GM21737 (cell line): ENCODE results near the gene MYL6.
"Not testable (repeated sequence)": the region's sequence is repeated elsewhere in the genome, so short reads cannot be mapped to it uniquely, and the experiment has no call there.

Experiments
- ATAC-seq: cut with Tn5 transposase; IDR thresholded peaks from one replicate; pipeline ENCODE4 v1.9.1; 2021; ENCODE audit warnings: mild to moderate bottlenecking, moderate library complexity; ENCODE audit not compliant: unreplicated experiment

The MYL6 gene

DNA sequence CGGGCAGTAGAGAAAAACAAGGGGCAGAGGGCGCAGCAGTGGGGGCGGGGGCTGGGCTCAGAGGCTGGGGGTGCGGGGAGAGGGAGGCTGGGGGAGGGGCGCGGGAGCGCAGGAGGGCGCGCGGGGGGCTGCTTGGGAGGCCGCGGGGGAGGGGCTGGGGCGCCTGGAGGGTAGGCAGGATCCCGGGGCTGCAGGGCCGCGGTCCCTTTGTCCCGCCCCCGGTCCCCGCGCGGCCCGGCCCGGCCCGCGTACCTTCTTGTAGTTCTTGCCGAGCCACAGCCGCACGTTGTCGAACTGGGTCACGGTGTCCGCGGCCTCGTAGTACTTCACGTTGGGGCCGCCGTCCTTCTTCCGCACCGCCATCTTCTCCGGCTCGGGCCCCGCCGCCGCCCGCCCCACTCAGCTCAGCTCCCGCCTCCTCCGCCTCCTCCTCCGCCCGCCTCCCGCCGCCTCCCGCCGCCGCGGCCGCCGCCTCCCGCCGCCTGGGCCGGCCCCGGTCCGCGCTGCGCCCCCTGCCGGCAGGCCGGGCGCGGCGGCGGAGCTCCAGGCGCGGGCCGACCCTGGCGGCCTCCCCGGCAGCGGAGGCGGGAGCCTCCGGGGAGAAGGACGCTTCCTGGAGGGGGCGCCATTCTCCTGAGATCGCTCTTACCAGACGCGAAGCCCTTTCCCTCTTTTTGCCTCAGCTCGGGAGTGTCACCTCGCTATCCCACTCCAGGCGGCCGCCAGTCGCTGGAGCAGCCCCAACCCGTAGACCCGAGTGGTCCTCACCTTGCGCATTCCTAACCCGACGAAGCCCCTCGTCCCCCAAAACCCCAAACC, 31.1 kb downstream of the MYL6 start, which contains the start of gene SMARCC2:
SMARCC2 (minus strand) TSS at position 385 of the 819 bp plus-strand sequence; CDS start at position 363, 22 bp downstream.
- peak; percentile 67 for ATAC-seq

DNA sequence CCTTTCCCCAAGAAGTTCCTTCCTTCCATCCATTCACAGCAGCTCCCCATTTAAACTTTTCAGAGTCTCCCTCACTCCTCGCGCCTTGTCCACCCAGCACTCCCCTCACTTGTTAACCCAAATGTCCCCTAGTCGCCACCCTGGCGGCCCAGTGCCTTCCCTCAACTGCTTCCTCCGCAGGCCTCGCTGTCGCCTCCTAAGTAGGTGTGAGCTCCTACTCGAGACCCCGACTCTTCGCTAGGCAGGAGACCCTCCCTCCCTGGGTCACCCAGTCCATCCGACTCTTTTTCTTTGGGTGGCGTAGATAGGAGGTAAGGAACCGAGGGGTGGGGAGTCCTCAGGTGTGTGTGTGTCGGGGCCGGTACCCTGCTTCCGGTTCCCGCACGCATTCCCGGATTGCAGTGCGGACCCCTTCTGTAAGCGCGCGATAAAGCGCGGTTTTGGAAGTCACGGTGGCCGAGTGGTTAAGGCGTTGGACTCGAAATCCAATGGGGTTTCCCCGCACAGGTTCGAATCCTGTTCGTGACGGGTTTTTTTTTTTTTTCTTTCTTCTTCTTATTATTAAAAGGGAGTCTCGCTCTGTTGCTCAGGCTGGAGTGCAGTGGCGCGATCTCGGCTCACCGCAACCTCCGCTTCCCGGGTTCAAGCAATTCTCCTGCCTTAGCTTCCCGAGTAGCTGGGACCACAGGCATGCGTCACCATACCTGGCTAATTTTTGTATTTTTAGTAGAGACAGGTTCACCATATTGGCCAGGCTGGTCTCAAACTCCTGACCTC, 31.9 kb downstream of the MYL6 start:
- peak; percentile 24 for ATAC-seq

DNA sequence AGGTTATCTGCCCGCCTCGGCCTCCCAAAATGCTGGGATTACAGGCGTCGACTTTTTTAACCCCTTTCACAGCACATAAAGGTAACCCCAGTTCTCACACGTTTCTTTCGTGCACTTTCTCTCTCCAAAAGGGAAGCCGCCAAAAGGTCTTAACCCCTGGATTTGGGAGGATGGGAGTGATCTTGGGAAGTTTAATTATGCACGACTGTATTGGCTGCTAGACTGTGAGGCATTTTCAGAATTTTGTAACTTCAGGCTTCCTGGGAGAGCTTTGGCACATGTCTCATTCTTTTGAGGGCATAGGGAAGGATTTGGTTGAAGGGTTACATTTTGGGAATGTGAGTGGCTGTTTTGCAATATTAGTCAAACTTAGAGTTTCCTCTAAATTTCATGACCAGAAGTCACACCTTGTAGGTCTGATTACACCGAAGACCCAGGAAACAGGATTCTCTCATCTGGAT, 32.6 kb downstream of the MYL6 start:
- no peak for ATAC-seq

DNA sequence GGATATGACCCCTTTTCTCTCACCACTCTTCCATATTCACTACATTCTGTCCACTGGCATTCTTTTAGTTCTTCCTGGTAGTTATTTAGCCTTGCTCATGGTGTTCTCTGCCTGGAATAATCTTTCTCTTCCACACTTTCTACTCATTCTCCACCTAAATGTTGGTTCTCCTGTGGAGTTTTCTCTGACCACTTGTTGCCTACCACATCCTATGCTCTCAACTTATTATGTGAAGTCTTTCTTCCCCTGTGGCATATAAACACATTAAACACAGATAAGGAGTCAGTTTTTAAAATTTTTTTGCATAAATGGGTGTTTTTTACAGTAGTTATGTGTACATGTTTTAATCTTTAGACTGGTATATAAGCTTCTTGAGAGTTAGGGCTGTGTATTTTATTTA, 34.4 kb downstream of the MYL6 start:
- ATAC-seq = no peak

DNA sequence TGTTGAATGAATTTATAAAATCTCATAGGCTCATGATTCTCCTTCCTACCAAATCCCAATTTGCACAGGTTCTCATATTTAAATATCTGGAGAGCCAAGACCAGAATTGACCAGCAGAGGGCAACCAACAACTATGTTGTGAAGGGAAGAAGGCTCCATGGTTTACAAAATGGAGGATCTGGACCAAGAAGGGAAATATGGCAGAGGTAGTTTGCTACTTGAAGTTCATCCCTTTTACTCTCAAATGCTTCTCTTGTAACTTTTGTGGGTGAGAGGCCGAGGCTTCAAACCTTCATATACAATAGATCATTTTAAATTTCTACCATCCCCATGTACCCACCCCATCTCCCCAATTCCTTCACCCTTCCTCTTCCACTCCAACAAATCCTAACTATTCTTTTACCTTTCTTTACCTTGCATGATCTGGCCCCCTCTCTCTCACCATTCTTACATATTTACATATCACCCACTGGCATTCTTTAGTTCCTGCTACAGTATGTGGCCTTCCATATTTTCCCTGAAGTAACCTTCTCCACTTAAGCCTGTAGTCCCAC, 34.9 kb downstream of the MYL6 start:
- no peak for ATAC-seq

DNA sequence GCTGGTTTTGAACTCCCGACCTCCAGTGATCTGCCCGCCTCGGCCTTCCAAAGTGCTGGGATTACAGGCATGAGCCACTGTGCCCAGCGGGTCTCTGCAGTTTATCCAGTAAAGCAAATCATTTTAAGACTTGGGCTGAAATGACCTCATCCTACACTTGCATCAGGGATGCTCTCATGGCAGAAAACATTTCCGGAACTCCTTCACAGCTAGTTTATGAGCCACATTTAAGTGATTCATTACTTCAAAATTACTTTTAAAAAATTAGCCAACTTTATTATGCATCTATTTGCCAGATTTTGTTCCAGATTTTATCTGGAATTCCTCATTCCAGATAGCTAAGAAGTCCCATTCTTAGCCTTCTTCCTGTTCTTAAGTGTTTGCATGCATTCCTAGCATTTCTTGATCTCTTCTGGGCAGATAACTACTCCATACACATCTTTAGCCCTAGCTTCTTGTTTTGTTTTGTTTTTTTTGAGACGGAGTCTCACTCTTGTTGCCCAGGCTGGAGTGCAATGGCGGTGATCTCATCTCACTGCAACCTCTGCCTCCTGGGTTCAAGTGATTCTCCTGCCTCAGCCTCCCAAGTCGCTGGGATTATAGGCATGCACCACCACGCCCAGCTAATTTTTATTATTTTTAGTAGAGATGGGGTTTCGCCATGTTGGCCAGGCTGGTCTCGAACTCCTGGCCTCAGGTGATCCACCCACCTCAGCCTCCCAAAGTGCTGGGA, 38.8 kb downstream of the MYL6 start:
- ATAC-seq = not testable (repeated sequence)

DNA sequence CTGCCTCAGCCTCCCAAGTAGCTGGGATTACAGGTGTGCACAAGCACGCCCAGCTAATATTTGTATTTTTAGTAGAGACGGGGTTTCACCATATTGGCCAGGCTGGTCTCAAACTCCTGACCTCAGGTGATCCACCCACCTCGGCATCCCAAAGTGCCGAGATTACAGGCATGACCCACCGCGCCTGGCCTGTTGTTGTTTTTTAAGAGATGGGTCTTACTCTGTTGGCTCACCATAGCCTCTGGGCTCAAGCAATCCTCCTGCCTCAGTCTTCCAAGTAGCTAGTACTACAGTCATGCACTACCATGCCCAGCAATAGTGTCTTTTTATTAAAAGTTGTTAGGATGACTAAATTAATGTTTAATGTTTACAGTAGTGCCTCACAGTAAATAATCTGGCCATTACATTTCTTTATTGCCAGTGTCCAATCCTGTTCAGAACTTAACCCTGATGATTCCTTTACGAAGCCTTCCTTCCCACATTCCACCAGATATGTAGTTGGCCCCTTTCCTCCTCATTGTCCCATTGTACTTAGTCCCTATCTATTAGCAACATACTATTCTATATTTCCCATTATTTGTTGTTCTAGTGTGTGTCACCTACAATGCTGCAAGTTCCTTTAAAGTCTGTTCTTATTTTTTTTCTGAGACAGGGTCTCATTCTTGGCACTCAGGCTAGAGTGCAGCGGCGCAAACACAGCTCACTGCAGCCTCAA, 39.9 kb downstream of the MYL6 start:
- ATAC-seq = no peak

DNA sequence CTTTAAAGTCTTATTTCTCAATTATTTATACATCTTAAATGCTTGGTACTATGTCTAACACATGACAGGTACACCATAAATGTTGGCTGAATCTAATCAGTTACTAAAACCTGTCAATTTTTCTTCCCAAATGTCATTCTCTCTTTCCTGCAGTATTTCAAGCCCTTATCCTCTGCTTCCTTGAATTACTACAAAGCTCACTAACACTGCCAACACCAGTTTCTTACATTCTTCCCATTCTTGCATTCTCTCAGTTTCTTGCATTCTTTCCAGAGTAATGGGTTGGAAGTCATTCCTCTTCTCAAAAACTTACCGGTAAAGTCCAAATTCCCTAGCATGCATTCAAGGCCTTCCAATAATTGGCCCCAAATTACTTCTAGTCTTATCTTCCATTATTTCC, 40.7 kb downstream of the MYL6 start:
- ATAC-seq = no peak

DNA sequence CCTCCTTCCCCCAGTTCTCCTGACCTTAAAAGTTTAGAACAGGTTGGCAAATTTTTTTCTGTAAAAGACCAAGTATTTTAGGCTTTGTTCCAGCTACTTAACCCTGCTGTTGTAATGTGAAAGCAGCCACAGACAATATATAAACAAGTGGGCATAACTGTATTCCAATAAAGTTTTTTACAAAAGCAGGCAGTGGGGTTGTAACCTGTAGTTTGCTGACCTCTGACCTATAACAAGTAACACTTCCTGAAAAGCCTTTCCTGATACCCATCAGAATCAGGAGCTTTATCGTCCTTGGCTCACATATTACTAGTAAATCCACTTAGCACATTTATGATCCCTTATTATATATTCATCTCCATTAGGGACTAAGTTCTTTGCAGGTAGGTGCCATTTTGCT, 44.2 kb downstream of the MYL6 start:
- no peak for ATAC-seq

DNA sequence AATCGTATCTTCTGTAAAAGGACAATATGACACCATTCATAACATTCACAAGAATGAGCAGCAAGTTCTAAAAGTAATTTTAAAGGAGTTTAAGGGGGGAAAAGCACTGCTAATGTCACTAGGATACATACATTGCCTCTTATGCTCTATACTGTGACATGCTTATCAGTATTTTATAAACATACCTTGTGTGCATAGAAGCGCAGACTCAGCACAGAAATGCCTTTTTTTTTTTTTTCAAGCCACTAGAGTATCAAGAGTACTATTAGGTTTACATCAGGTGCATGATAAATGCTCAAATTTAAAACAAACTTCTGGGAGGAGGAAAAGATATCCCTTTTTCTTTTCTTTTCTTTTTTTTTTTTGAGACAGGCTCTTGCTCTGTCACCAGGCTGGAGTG, 44.7 kb downstream of the MYL6 start:
- no peak for ATAC-seq

DNA sequence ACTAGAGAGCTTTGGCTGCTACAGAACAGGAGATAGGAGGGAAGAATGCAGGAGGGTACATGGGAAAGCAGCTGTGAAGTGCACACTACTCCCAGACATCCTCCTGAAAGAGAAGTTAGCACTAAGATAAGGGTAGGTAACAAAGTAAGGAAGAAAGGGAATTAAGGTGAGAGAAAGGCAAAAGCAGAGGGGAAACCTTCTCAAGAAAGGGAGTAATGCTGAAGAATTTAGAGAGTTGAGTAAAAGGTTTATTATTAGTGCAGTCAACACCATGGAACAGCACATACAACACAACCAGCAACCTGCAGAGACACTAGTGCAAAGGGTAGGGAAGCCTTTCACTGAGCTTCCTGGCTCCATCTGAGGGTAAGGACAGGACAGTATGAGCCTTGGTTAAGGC, 46.1 kb downstream of the MYL6 start:
- no peak for ATAC-seq

DNA sequence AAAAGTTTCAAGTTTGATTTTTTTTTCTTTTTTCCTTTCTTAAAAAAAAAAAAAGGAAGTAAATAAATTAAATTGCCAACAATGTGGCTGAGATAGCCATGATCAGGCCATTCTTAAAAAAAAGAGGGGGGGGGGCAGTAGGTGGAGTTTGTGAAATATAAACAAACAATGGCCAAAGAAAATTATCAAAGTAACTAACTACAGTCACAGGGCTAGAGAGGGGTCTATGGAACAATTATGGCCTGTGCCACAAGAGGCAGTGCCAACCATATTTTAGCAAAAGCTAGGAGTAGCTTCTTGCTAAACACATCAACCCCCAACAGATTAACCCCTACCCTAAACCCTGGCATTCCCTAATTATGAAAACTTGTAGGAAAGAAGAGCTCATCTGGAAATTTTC, 47.3 kb downstream of the MYL6 start:
- ATAC-seq = no peak

DNA sequence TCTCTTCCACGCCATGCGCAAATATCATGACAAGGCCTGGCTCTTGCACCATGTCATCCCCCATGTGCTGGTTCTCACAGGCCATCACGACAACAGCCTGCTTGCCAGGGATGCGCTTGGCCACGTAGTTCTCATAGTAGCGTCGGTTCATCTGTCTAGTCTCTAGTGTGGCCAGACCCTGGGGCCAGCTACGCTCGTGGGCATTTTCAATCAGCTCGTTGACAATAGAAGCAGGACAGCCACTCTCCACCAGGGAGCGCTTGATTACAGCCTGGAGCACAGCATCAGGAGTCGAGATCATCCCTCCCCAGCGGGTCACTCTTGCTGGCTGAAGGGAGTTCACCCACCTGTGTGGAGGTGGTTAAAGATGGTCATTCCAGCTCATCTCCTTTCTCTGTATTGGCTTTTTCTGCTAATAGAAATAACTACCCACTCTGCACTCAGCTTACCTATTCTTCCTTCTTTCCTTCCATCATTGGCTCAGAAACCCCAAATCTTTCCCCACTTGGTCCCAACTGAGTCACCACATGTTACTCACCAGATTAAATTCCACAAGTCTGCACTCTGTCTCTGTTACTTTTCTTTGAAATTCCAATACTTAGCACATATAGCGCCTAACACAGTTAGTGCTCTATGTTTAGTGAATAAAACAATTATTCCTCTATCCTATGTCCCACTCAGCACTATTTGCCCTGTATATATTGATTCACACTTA, 48.5 kb downstream of the MYL6 start:
- no peak for ATAC-seq

DNA sequence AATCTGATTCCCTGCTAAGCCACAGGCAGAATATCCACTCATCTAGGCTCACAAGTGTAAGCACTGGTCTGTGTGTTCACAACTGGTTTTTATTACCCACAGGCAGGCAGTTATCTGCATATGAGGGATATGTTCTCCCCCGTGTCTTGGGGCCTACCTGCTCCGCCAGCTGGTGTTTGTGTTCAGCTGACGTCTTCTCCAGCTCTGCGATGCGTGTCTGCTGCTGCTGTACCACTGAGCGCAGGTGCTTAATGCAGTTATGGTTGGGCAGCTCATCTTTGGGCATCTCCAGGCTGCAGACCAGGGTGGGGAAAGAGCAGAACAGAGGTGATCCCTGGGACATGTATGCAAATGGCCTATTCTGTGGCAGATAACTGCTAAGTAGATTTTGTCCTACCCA, 49.8 kb downstream of the MYL6 start:
- ATAC-seq = no peak
